COLO668 (cell line): ENCODE results near the gene DDOST.
"Not testable (repeated sequence)": the region's sequence is repeated elsewhere in the genome, so short reads cannot be mapped to it uniquely, and the experiment has no call there.

Experiments used
- DNase-seq: peaks from one replicate; lab custom pipeline; 2025; ENCODE audit not compliant: unreplicated experiment; lab: John Stamatoyannopoulos, UW

The DDOST gene

GRCh38 chr1:20693623-20694022 lies 32.5 kb upstream of the DDOST start:
- no peak for DNase-seq

GRCh38 chr1:20691872-20692271 lies 30.7 kb upstream of the DDOST start:
- no peak for DNase-seq

- no peak for DNase-seq
Observed at GRCh38 chr1:20689645-20690056, 28.5 kb upstream of the DDOST start.

- no peak for DNase-seq
Observed at GRCh38 chr1:20686883-20687725, 25.9 kb upstream of the DDOST start.

- no peak for DNase-seq
Observed at GRCh38 chr1:20685741-20686140, 24.6 kb upstream of the DDOST start.

- DNase-seq, result no peak
Observed at GRCh38 chr1:20685099-20685662, 24.0 kb upstream of the DDOST start.

GRCh38 chr1:20684651-20685050 lies 23.5 kb upstream of the DDOST start:
- no peak for DNase-seq

- DNase-seq, result no peak
Observed at GRCh38 chr1:20684050-20684620, 23.0 kb upstream of the DDOST start.

GRCh38 chr1:20683614-20684013 lies 22.4 kb upstream of the DDOST start:
- no peak for DNase-seq

- DNase-seq, result peak; percentile 76
Observed at GRCh38 chr1:20682571-20683236, 21.5 kb upstream of the DDOST start.

GRCh38 chr1:20681999-20682398 lies 20.8 kb upstream of the DDOST start:
- DNase-seq, result no peak

GRCh38 chr1:20680269-20680668 lies 19.1 kb upstream of the DDOST start:
- DNase-seq, result no peak

- no peak for DNase-seq
Observed at GRCh38 chr1:20678599-20678998, 17.4 kb upstream of the DDOST start.

- not testable (repeated sequence) for DNase-seq
Observed at GRCh38 chr1:20673626-20674025, 12.5 kb upstream of the DDOST start.

GRCh38 chr1:20672265-20672632 lies 11.1 kb upstream of the DDOST start:
- DNase-seq, result no peak

- no peak for DNase-seq
Observed at GRCh38 chr1:20670936-20671335, 9.8 kb upstream of the DDOST start.

- no peak for DNase-seq
Observed at GRCh38 chr1:20668581-20668980, 7.4 kb upstream of the DDOST start.

GRCh38 chr1:20666804-20667203 lies 5.6 kb upstream of the DDOST start:
- DNase-seq, result peak; percentile 52

- no peak for DNase-seq
Observed at GRCh38 chr1:20666146-20666545, 5.0 kb upstream of the DDOST start.

- DNase-seq, result no peak
Observed at GRCh38 chr1:20665726-20666125, 4.6 kb upstream of the DDOST start.

- DNase-seq, result no peak
Observed at GRCh38 chr1:20663969-20664715, 3.0 kb upstream of the DDOST start.
